ENCODE measurements around the gene ZFAND2A.
A peak's percentile ranks its signal among the peaks of the same experiment; 100 is the strongest.
"Not testable (repeated sequence)": the region's sequence is repeated elsewhere in the genome, so short reads cannot be mapped to it uniquely, and the experiment has no call there.

The ZFAND2A gene, protein sequence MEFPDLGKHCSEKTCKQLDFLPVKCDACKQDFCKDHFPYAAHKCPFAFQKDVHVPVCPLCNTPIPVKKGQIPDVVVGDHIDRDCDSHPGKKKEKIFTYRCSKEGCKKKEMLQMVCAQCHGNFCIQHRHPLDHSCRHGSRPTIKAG

DNA sequence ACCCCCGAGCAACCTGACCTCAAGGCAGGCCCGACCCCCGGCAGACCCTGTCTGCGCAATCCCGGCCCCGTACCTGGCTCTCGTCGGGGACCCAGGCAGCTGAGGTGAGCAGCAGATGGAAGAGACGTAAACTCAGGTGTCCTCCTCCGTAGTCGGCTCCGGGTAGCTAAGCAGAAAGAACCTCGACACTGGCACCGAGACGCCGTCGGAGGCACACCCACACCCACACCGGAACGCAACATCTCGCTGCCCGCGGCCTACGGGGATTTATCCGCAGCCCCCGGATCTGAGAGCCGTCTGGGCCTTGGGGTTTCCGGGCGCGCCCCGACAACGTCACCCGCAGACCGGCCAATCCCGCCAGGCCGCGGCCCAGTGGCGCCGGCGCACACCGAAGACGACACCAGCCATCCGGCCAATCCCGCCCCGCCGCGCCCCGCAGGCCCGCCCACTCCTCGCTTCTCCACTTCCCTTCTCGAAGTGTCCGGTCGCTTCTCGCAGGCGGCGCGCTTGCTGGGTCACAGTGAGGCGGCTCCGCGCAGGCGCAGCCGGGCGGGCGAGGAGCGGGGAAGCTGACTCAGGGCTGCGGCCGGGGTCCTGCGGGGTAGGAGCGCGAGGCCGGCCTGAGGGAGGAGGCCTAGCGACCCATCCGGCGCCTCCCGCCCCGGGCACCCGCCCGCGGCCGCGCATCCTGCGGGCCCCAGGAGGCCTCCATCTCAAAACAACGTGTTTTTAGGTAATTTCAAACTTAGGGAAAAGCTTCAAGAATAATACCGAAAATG is at the start of gene ZFAND2A:
Gene ZFAND2A (minus strand): TSS at position 306 of the 779 bp plus-strand sequence. CDS start 1,984 bp downstream, outside the sequence.
- peak; percentile 99 for DNase-seq

DNA sequence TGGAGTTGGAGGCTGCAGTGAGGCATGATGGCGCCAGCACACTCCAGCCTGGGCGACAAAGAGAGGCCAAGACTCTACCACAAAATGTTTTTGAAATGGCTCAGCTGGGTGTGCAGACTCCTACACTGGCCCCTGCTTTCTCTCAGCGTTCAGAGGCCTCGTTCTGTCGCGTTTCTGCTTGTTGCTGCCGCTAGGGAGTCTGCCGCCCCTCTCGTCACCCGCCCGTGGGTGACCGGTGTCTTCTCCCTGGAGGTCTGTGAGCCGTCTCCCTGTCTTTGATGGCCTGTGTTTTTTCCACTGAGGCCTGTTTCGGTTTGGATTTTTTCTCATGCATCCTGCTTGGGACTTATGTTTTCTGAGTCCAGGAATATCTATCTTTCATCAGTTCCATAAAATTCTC is 49.1 kb upstream of the ZFAND2A start:
- DNase-seq = no peak

DNA sequence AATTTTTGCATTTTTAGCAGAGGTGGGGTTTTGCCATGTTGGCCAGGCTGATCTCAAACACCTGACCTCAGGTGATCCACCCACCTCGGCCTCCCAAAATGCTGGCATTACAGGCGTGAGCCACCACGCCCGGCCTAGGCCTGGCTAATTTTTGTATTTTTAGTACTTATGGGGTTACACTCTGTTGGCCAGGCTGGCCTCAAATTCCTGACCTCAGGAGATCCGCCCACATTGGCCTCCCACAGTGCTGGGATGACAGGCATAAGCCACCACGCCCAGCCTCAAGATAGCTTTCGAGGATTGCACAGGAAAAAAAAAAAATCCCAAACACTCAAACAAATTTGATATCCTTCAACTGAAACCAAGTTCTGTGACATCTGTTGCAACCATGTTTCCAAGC is 45.7 kb upstream of the ZFAND2A start:
- not testable (repeated sequence) for DNase-seq

DNA sequence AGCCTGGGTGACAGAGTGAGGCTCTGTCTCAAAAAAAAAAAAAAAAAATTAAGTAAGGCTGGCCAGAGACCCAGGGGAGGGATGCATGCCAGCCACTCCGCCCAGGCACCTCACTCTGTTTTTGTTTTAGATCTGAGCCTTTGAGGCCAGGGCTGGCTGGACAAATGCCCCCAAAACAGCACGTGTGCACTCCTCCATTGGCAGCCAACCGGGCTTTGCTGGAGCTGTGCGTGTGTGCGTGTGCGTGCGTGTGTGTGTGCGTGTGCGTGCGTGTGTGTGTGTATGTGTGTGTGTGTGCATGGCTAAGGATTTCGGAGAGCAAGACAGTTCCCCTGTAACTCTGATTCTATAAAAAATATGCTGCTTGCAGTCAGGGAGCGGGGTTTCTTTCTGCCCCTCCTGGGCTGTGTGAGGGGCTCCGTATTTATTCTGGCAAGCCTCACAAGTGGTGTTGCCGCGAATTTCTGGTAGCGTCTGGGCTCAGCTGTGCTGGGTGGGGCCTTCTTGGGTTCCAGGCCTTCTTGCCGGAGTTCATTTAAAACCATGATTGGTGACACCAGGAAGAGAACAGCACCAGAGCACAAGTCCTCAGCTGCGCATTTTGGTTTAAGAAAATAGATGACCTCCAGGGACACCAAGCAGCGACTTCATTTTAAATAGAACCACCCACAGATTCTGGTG is 44.6 kb upstream of the ZFAND2A start:
- DNase-seq = no peak

DNA sequence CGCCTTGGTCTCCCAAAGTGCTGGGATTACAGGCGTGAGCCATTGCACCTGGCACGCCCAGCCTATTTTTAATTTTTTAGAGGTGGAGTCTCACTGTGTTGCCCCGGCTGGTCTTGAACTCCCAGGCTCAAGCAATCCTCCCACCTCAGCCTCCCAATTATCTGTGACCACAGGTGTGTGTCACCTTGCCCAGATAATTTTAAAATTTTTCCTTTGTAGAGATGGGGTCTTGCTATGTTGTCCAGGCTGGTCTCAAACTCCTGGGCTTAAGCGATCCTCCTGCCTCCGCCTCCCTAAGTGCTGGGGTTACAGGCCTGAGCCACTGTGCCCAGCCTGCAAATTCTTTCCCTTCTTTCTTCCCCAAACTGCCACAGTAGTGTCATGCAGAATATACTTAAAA is 42.9 kb upstream of the ZFAND2A start:
- DNase-seq = not testable (repeated sequence)

DNA sequence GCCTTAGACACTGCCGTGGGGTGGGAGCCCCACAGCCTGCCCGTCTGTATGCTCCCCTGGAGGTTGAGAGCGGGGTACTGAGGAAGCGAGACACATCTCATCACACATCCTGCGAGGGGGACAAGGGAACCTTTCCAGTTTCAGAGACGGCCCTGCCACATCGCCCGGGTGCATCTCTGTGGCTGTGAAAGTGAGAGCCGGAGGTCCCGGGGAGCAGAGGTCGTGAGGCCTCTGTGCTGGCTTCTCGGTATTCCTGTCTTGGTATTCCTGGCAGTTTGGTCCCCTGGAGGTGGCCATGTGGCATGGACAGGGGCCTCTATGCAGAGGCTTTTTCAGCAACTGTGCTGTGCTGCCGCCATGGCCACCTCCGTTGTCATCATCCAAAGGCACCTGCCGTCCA is 41.9 kb upstream of the ZFAND2A start:
- no peak for DNase-seq

DNA sequence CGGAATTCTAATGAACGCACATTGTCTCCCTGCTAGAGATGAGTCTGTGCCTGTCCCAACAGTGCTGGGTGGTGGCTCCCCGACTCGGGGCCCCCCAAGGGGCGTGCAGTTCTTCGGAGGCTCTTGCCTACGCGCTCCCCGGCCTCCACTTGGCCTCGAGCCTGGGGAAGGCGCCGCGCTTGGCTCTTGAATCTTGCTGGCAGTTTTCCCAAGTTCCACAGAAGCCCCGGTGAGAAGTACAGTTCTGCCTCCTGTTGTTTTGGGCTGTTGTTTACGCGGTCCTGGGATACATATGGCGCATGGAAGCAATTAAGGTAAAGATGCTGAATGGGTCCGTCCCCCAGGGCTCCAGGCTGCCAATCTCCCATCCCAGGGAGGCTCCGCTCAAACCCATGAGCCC is 40.0 kb upstream of the ZFAND2A start:
- DNase-seq = no peak

DNA sequence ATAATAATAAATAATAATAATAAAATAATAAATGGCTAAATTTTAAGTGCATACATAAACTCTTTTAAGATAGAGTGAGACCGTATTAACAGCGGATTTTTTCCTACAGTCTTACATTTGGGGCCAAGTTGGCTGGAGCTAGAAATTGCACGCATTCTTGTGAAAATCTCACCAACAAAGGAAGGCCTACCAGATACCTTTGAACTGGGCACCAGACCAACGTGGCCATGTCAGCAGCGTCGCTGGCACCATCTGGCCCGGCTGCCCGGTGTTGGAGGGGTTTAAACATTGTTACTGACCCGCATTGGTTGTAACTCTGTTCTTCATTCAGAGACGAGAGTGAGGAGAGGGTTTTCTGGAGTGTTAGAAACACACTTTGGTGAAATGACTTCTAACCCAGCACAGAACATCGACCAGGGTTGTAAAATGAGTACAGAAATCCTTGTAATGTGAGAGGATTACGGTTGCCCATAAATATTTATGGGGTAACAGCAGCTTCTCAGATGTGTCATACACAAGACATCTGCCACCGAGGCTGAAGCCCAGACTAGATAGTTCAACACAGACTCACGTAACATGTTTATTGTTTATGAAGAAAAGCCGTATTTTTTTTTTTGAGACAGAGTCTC is 38.1 kb upstream of the ZFAND2A start:
- no peak for DNase-seq

DNA sequence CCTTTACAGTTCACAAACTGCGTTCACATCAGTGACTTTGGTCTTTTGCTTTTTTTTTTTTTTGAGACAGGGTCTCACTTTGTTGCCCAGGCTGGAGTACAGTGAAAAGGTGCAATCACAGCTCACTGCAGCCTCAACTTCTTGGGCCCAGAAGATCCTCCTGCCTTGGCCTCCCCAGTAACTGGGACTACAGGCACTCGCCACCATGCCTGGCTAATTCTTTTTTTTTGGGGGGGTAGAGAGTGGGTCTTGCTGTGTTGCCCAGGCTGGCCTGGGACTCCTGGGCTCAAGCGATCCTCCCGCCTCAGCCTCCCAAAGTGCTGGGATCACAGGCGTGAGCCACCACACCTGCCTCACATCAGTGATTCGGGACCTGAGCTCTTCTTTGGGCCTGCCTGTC is 37.0 kb upstream of the ZFAND2A start:
- DNase-seq = no peak

DNA sequence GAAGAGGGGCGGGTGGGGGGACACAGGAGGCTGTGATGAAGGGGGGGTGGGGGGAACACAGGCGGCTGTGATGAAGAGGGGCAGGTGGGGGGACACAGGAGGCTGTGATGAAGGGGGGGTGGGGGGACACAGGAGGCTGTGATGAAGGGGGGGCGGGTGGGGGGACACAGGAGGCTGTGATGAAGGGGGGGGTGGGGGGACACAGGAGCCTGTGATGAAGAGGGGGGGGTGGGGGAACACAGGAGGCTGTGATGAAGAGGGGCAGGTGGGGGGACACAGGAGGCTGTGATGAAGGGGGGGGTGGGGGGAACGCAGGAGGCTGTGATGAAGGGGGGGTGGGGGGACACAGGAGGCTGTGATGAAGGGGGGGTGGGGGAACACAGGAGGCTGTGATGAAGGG is 36.4 kb upstream of the ZFAND2A start:
- DNase-seq = not testable (repeated sequence)

DNA sequence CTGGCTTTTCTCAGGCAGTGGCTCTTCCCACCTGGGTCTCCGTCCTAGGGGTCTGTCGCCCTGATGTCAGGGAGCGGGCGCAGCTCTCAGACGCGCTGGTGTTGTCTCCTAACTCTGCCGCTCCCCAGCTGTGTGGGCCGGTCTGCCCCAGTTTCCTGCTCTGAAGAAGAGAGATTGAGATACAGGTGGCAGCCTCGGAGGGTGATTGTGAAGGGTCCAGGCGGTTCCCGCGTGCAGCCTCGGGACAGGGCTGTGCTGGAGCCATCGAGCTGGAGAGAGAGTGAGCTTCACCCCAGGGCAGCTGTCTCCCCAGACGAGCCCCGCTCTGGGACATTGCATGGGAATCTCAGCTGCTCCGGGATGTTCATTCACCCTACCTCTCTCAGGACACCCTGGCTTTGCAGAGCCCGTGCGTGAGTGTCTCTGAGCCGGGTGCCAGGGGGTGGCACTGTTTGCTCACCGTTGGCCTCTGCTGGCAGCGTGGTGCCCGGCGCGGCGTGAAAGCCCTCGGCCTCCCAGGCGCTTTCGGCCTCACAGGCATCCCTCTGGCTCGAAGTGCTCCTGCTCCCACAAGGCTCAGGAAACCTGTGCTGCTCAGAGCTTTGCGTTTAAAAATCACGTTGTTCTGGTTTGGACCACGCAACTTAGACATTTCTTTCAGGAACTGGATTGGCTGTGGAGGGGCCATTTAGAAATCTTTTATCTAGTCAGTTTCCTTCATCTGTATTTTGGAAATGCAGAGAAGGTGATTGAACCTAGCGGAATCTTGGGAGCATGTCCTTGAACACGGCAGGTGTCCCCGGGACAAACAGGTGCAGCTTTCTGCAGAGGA is 33.8 kb upstream of the ZFAND2A start:
- peak; percentile 38 for DNase-seq

DNA sequence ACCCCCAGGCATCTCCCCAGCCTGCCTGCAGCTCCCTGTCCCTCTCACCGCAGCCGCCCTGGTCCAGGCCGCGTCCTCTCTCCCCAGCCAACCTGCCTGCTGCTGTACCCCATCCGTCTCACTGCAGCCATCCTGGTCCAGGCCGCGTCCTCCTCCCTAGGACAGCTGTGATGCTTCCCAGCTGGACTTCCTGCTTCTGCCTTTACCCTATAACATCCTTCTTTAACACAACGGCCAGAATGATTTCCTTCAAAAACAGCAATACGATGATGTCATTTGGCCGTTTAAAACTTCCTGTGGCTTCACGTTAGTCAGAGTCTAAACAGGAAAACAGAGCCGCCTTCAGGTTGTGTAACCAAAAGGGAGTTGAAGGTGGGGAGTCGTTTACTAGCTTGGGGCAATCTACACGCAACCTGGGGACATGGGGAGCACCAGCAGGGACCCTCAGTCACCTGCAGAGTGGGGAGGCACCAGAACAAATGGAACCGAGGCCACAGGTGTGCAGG is 32.2 kb upstream of the ZFAND2A start:
- peak; percentile 70 for DNase-seq

DNA sequence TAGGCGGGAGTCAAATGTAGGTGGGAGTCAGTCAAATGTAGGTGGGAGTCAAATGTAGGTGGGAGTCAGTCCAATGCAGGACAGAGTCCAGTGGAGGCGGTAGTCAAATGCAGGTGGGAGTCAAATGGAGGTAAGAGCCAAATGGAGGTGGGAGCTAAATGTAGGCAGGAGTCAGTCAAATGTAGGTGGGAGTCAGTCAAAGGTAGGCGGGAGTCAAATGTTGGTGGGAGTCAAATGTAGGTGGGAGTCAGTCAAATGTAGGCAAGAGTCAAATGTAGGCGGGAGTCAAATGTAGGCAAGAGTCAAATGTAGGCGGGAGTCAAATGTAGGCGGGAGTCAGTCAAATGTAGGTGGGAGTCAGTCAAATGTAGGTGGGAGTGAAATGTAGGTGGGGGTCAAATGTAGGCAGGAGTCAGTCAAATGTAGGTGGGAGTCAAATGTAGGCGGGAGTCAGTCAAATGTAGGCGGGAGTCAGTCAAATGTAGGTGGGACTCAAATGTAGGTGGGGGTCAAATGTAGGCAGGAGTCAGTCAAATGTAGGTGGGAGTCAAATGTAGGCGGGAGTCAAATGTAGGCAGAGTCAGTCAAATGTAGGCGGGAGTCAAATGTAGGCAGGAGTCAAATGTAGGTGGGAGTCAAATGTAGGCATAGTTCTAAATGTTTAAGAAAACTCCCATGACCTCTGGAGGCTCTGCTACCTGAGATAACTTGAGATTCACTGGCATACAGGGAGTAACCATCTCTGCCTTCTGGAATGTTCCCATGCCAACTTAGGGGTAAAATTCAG is 30.2 kb upstream of the ZFAND2A start:
- DNase-seq = no peak

DNA sequence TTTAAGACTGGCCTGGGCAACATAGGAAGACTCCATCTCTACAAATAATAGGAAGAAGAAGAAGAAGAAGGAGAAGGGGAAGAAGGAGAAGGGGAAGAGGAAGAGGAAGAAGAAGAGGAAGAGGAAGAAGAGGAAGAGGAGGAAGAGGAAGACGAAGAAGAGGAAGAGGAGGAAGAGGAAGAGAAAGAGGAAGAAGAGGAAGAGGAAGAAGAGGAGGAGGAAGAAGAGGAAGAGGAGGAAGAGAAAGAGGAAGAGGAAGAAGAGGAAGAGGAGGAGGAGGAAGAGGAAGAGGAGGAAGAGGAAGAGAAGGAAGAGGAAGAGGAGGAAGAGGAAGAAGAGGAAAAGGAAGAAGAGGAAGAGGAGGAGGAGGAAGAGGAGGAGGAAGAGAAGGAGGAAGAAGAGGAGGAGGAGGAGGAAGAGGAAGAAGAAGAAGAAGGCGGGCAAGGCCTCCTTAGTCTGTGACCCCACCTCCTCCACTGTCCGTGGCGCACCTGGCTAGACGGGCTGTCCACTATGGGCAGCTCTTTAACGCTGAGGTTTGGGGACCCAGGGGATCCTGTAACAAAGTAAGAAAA is 28.8 kb upstream of the ZFAND2A start:
- no peak for DNase-seq

DNA sequence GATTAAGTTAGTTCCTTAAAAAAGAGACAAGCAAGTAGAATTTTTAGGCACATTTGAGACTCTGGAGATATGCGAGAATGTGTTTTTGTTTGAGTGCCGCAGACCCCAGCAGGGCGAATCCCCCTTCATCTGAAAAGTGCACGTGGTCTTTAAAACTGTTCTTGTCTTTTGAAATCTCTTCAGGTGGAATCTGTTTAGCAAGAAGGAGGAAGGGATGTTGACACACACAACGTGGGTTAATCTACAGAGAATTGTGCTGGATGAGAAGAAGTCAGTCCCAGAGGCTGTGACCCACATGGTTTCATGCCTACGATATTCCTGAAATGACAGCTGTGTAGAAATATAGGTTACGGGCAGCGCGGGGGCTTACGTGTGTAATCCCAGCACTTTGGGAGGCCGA is 27.1 kb upstream of the ZFAND2A start:
- no peak for DNase-seq

DNA sequence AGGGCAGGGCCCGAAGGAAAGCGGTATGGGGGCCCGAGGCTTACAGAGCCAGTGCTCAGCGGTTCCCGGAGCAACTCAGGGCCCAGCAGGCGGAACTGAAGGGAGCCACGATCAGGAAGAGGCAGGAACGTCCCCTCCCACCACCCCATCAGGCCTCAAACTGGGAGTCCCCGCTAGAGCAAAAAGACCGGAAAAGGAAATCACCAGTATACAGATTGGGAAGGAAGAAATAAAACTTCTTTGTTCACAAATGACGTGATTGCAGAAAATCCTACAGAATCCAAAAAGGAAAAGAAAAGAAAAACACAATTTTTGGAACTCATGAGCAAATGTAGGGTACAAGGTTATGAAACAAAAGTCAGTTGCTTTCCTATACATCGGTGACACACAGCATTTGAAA is 21.6 kb upstream of the ZFAND2A start:
- no peak for DNase-seq

DNA sequence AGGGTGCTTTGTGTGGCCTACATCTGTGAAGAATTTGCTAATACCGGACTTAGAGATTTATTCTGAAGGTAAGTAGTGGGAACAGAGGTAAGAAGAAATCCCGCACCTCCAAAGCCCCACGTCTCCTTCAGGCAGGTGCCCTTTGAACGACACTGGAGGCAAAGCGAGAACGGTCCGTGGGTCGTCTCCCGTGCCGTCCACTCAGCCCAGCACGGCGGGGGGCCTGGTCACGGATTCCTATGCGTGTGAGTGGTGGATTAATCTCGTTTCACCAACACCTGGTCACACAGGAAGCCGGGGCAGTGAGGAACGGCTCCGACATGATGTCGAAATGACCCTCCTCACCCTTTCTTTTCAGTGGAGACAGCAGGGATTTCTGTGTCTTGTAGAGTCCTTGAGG is 21.0 kb upstream of the ZFAND2A start:
- DNase-seq = no peak

DNA sequence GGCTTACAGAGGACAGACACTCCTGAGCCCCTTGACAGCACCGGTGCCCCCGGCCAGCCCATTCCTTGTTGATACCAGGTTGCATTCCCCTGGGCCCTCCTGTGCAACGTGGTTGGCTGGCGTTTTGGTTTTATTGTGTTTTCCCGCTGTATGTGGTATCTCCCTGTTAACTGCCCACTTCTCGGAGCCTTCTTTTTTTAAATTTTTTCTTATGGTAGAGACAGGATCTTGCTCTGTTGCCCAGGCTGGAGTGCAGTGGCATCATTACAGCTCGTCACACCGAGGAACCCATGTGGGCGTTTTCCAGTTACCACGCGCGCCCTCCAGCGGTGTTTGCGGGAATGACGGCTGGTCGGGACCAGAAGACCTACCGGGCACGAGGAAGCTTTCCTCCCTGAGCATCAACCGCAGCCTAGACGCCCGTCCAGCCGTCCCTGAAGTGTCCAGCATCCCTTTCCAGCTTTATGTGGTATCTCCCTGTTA is 16.9 kb upstream of the ZFAND2A start:
- peak; percentile 88 for DNase-seq

DNA sequence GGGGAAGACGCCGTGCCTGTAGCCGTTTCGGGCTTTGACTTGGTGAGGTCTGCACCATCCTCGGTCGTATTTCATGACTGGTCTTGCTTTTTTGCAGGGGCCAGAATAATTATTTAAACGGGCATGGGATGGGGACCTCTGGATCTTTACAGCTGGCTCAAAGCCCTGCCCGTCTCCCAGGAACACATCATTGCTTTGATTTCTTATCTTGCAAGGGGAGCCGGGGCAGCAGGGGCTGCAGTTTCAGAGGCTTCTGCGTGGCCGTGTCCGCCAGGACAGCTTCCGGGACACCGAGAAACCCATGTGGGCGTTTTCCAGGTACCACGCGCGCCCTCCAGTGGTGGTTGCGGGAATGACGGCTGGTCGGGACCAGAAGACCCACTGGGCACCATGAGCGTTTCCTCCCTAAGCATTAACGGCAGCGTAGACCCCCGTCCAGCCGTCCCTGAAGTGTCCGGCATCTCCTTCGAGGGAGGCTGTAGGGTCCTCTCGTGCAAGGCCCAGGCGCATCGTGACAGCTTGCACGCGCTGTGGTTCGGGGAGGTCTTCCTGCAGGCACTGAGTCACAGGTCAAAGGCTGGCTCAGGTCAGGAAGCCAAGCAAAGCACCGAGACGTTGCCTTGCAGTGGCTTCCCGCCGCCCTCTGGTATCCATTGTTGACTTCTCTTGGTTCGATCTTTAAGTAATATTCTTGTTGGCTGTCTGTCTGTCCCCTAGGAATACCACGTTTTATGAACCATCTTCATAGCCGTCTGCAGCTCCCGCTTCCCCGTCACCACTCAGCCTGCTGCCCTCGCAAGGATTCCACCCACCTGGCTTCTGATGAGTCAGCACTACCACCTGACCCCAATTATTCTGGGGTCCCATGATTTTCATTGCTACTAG is 16.2 kb upstream of the ZFAND2A start:
- DNase-seq = peak; percentile 89

DNA sequence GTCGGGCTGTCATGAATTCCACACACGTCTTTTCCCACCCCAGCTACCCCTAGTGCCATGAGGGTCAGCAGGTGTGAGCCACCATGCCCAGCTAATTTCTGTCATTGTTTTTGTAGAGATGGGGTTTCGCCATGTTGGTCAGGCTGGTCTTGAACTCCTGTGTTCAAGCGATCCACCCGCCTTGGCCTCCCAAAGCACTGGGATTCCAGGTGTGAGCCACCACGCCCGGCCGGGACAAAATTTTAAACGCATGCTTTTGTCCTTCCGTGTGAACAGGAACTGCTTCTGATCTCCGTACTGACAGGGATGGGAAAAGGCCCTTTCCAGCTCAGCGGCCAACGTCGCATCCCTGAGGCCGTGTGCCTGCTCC is 15.6 kb upstream of the ZFAND2A start:
- DNase-seq = no peak
